RWPE2 (cell line): Measurements from ENCODE around the gene SLC6A18.

ENCODE experiments used
- ATAC-seq: fragments of 200-7000 bp; cut with Tn5 transposase; 3 replicates; pipeline ENCODE4 v1.9.1; 2021; ENCODE audit warnings: low read depth
- DNase-seq: peaks from one replicate; pipeline ENCODE4 v3.0.0-alpha.2; 2020; ENCODE audit warnings: low spot score
- H3K27ac ChIP-seq: fragments of 450-650 bp; 2 replicates; pipeline ENCODE4 v1.5.1; 2017; ENCODE audit warnings: mild to moderate bottlenecking; ENCODE audit not compliant: poor library complexity, severe bottlenecking
- H3K27me3 ChIP-seq: fragments of 250-450 bp; sonication (Bioruptor Pico); 2 replicates; pipeline ENCODE4 v1.5.1; 2021; ENCODE audit warnings: mild to moderate bottlenecking, moderate library complexity; ENCODE audit not compliant: insufficient read depth, poor library complexity, severe bottlenecking
- H3K36me3 ChIP-seq: fragments of 250-450 bp; sonication (Bioruptor Pico); 2 replicates; pipeline ENCODE4 v1.5.1; 2020; ENCODE audit warnings: low read depth, mild to moderate bottlenecking, moderate library complexity
- H3K4me1 ChIP-seq: fragments of 250-450 bp; sonication (Bioruptor Pico); 2 replicates; pipeline ENCODE4 v1.5.1; 2021; ENCODE audit warnings: mild to moderate bottlenecking, moderate library complexity; ENCODE audit not compliant: insufficient read depth, poor library complexity, severe bottlenecking
- H3K4me3 ChIP-seq: fragments of 250-450 bp; sonication (Bioruptor Pico); 2 replicates; pipeline ENCODE4 v1.5.1; 2021; ENCODE audit warnings: mild to moderate bottlenecking, moderate library complexity; ENCODE audit not compliant: severe bottlenecking
- H3K9me3 ChIP-seq: fragments of 250-450 bp; sonication (Bioruptor Pico); 2 replicates; pipeline ENCODE4 v1.5.1; 2021; ENCODE audit warnings: mild to moderate bottlenecking, moderate library complexity; ENCODE audit not compliant: severe bottlenecking
- CTCF ChIP-seq: fragments of 450-650 bp; IDR thresholded peaks from one replicate; pipeline ENCODE4 v1.5.1; 2017; ENCODE audit warnings: mild to moderate bottlenecking, moderate library complexity; ENCODE audit not compliant: poor library complexity, severe bottlenecking

The SLC6A18 gene

GRCh38 chr5:1202798-1203185 is 22.4 kb upstream of the SLC6A18 start:
- H3K27me3 ChIP-seq, result peaks cover 33% of the 10 kb centered on the region
- H3K9me3 ChIP-seq, result no peaks in the 10 kb centered on the region

GRCh38 chr5:1203311-1203967 is 21.7 kb upstream of the SLC6A18 start:
- H3K4me3 ChIP-seq, result no peak overlapping the region
- H3K4me1 ChIP-seq, result no peaks in the 10 kb centered on the region
- no peaks in the 10 kb centered on the region for H3K36me3 ChIP-seq
- H3K9me3 ChIP-seq, result no peaks in the 10 kb centered on the region
- ATAC-seq (no peak), DNase-seq (peak; percentile 64)
- no peak for TF ChIP-seq CTCF
- H3K27ac ChIP-seq, result no peak overlapping the region
- H3K27me3 ChIP-seq, result peaks cover 33% of the 10 kb centered on the region

More at GRCh38 chr5:1202798-1203185, 22.4 kb upstream of the SLC6A18 start:
- ATAC-seq (no peak), DNase-seq (peak; percentile 58)
- Histone ChIP-seq H3K27ac (no peak overlapping the region), H3K36me3 (no peaks in the 10 kb centered on the region), H3K4me3 (no peak overlapping the region), H3K4me1 (no peaks in the 10 kb centered on the region)
- no peak for TF ChIP-seq CTCF

- Histone ChIP-seq H3K27ac (no peak overlapping the region), H3K4me1 (no peaks in the 10 kb centered on the region), H3K4me3 (no peak overlapping the region), H3K27me3 (peaks cover 33% of the 10 kb centered on the region), H3K9me3 (no peaks in the 10 kb centered on the region), H3K36me3 (no peaks in the 10 kb centered on the region)
- ATAC-seq (no peak), DNase-seq (peak; percentile 70)
- no peak for TF ChIP-seq CTCF
Observed at GRCh38 chr5:1203968-1204692, 21.1 kb upstream of the SLC6A18 start.

GRCh38 chr5:1204693-1205242 is 20.4 kb upstream of the SLC6A18 start:
- no peaks in the 10 kb centered on the region for H3K9me3 ChIP-seq
- no peak overlapping the region for H3K4me3 ChIP-seq
- ATAC-seq (0 out of 3 replicates have a peak, but pooled peaks have one; percentile 23), DNase-seq (peak; percentile 49)
- H3K27ac ChIP-seq, result no peak overlapping the region
- H3K27me3 ChIP-seq, result peaks cover 28% of the 10 kb centered on the region
- H3K36me3 ChIP-seq, result no peaks in the 10 kb centered on the region
- TF ChIP-seq CTCF, result peak; percentile 12
- no peaks in the 10 kb centered on the region for H3K4me1 ChIP-seq
